Liver (tissue), 9 donors: Measurements from ENCODE around the gene LHFPL3. TPM values are rescaled to one million over a fixed set of nuclear protein-coding genes. Genes with fewer than 3 reads are reported as not detected.
"Not testable (repeated sequence)": the region's sequence is repeated elsewhere in the genome, so short reads cannot be mapped to it uniquely, and the experiment has no call there.

Experiments used
- DNase-seq: peaks from one replicate; pipeline ENCODE4 v3.0.0-alpha.2; 2017; ENCODE audit warnings: low spot score
- H3K27ac ChIP-seq, 2 donors: one replicate each; pipeline ENCODE4 v1.7.0; 2013; ENCODE audit warnings: inconsistent platforms in 2 of 2, low read length in 2 of 2, control low read depth in 1 of 2, low read depth in 1 of 2, mild to moderate bottlenecking in 1 of 2
- H3K27me3 ChIP-seq, 4 donors: one replicate each; pipeline versions ENCODE4 v1.6.1 to v1.7.0; 2013; ENCODE audit warnings: low read length in 3 of 4, inconsistent platforms in 1 of 4, mild to moderate bottlenecking in 1 of 4, moderate library complexity in 1 of 4; ENCODE audit not compliant: control insufficient read depth in 4 of 4, insufficient read depth in 4 of 4
- H3K36me3 ChIP-seq, 4 donors: one replicate each; pipeline versions ENCODE4 v1.6.1 to v1.7.0; 2013; ENCODE audit warnings: low read length in 3 of 4, mild to moderate bottlenecking in 3 of 4, low read depth in 1 of 4, moderate library complexity in 1 of 4; ENCODE audit not compliant: control insufficient read depth in 4 of 4, insufficient read depth in 3 of 4
- H3K4me1 ChIP-seq, 4 donors: one replicate each; pipeline versions ENCODE4 v1.6.1 to v1.7.0; 2013; ENCODE audit warnings: low read length in 3 of 4, mild to moderate bottlenecking in 3 of 4, moderate library complexity in 1 of 4; ENCODE audit not compliant: control insufficient read depth in 4 of 4, insufficient read depth in 4 of 4
- H3K4me3 ChIP-seq, 3 donors: one replicate each; pipeline versions ENCODE4 v1.6.1 to v1.7.0; 2013; ENCODE audit warnings: low read length in 3 of 3, control low read depth in 1 of 3, low read depth in 1 of 3, mild to moderate bottlenecking in 1 of 3
- H3K9ac ChIP-seq, 2 donors: one replicate each; pipeline ENCODE4 v1.7.0; 2013; ENCODE audit warnings: low read length in 2 of 2, mild to moderate bottlenecking in 2 of 2, moderate library complexity in 2 of 2, control low read depth in 1 of 2, low read depth in 1 of 2
- H3K9me3 ChIP-seq, 4 donors: one replicate each; pipeline versions ENCODE4 v1.6.1 to v1.7.0; 2013; ENCODE audit warnings: low read length in 3 of 4; ENCODE audit not compliant: control insufficient read depth in 4 of 4
- CTCF ChIP-seq: fragments of 150-350 bp; IDR thresholded peaks from 2 replicates; pipeline ENCODE4 v1.5.1; 2017; ENCODE audit warnings: improper control_type of control experiment, low read depth, low read length; ENCODE audit not compliant: missing input control
- EGR1 ChIP-seq, 2 donors: IDR thresholded peaks; 2 replicates each; pipeline ENCODE4 v1.6.1; 2016 to 2018; ENCODE audit warnings: antibody characterized with exemption in 2 of 2, low read depth in 2 of 2
- FOXA1 ChIP-seq: IDR thresholded peaks from 2 replicates; pipeline ENCODE4 v1.6.1; 2016; ENCODE audit warnings: antibody characterized with exemption
- FOXA2 ChIP-seq: IDR thresholded peaks from 2 replicates; pipeline ENCODE4 v1.6.1; 2016; ENCODE audit warnings: antibody characterized with exemption
- GABPA ChIP-seq, 2 donors: IDR thresholded peaks in 1 of 2; conservative IDR thresholded peaks in 1 of 2; 2 replicates each; pipeline ENCODE4 v1.6.1; 2016; ENCODE audit warnings: antibody characterized with exemption in 2 of 2, mild to moderate bottlenecking in 1 of 2, moderate library complexity in 1 of 2
- HNF4G ChIP-seq: IDR thresholded peaks from 2 replicates; pipeline ENCODE4 v1.6.1; 2016; ENCODE audit warnings: antibody characterized with exemption
- JUND ChIP-seq, 2 donors: IDR thresholded peaks; 2 replicates each; pipeline ENCODE4 v1.6.1; 2016; ENCODE audit warnings: antibody characterized with exemption in 2 of 2
- MAX ChIP-seq: IDR thresholded peaks from 2 replicates; pipeline ENCODE4 v1.6.1; 2016; ENCODE audit warnings: antibody characterized with exemption
- NR2F2 ChIP-seq: IDR thresholded peaks from 2 replicates; pipeline ENCODE4 v1.6.1; 2016; ENCODE audit warnings: antibody characterized with exemption
- RAD21 ChIP-seq, 2 donors: IDR thresholded peaks; 2 replicates each; pipeline ENCODE4 v1.6.1; 2016; ENCODE audit warnings: antibody characterized with exemption in 2 of 2, mild to moderate bottlenecking in 2 of 2
- REST ChIP-seq: IDR thresholded peaks from 2 replicates; pipeline ENCODE4 v1.6.1; 2016; ENCODE audit warnings: antibody characterized with exemption, mild to moderate bottlenecking
- SP1 ChIP-seq: IDR thresholded peaks from 2 replicates; pipeline ENCODE4 v1.6.1; 2018; ENCODE audit warnings: antibody characterized with exemption, mild to moderate bottlenecking
- TAF1 ChIP-seq: conservative IDR thresholded peaks from 2 replicates; pipeline ENCODE4 v1.6.1; 2016; ENCODE audit warnings: antibody characterized with exemption, mild to moderate bottlenecking
- WGBS: extraction: QIAGEN DNeasy Blood & Tissue Kit; methylation state at CpG from one replicate; pipeline ENCODE4 v1.1.7; 2013; 5-methylcytosine and 5-hydroxymethylcytosine counted together
- polyA plus RNA-seq, 2 donors: library from polyadenylated mRNA; stranded (reverse) in 1 of 2; unstranded in 1 of 2; fragments of 200-250 nt in 1 of 2; fragments of >200 nt in 1 of 2; fragmentation: Nextera tagmentation in 1 of 2; extraction: Ambion mirVana in 1 of 2; gene quantifications; one replicate each; pipeline versions ENCODE4 v1.2.1 to v1.2.3, GENCODE V29; 2013 to 2015
- total RNA-seq, 2 donors: library from RNA; depleted of rRNA; stranded (reverse); fragments of >200 nt; gene quantifications; one replicate each; pipeline ENCODE4 v1.2.3, GENCODE V29; 2014
- TF ChIP-seq, protein P1 (sequence below): IDR thresholded peaks from 2 replicates; pipeline ENCODE4 v1.6.1; 2016; ENCODE audit warnings: antibody characterized with exemption
- TF ChIP-seq, protein P2 (sequence below): IDR thresholded peaks from 2 replicates; pipeline ENCODE4 v1.6.1; 2016; ENCODE audit warnings: antibody characterized with exemption
- donor health status: healthy.
- donor health status: healthy.
- donor health status: healthy.
- donor health status: healthy.
- donor health status: healthy.

The LHFPL3 gene
- total RNA-seq (not detected), polyA plus RNA-seq (not detected)

DNA sequence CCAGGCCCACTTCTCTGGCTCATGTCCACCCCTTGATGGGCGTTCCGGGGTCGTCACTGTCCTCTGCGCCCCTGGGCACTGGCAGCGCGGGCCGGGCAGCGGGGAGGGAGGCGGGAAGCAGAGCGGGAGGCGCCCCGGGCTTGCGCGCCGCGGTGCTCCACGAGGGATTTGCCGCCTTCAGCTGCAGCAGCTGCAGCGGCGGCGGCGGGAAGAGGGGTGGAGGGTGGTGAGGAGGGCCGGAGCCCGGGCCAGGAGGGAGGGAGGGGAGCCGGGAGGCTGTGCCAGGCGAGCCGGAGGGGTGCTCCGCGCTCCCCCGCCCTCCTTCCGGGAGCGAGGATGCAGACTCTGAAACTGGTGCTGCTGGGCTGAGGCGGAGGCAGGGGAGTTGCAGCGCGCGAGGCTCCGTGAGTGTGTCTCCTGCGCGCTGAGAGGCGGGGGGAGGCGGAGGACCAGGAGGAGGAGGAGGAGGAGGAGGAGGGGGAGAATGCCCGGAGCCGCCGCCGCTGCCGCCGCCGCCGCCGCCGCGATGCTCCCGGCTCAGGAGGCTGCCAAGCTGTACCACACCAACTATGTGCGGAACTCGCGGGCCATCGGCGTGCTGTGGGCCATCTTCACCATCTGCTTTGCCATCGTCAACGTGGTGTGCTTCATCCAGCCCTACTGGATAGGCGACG, at the start of gene LHFPL3:
Gene LHFPL3 (plus strand): TSS at position 308 of the 674 bp plus-strand sequence.
- Histone ChIP-seq H3K9ac (no peak within 1 kb of the TSS), H3K9me3 (no peaks in the 10 kb centered on the region), H3K4me1 (peaks cover 0 to 13% (median 1%) of the 10 kb centered on the region in 4 donors), H3K4me3 (peak within 1 kb of the TSS in 1 of 3 donors; percentile 2), H3K27me3 (peaks cover 2 to 20% (median 8%) of the 10 kb centered on the region in 4 donors), H3K27ac (no peak within 1 kb of the TSS), H3K36me3 (no peaks in the 10 kb centered on the region)
- no peak for TF ChIP-seq HNF4G
- no peak for TF ChIP-seq JUND (IDR thresholded peaks at IDR 0.05)
- TF ChIP-seq CTCF, result no peak
- no peak for TF ChIP-seq RAD21 (IDR thresholded peaks at IDR 0.05)
- TF ChIP-seq, protein P1, sequence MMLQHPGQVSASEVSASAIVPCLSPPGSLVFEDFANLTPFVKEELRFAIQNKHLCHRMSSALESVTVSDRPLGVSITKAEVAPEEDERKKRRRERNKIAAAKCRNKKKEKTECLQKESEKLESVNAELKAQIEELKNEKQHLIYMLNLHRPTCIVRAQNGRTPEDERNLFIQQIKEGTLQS, result no peak
- TF ChIP-seq TAF1, result no peak
- TF ChIP-seq REST, result no peak
- no peak for TF ChIP-seq GABPA (IDR thresholded peaks at IDR 0.05 in 1 of 2, conservative IDR thresholded peaks at IDR 0.05 in 1 of 2)
- no peak for TF ChIP-seq EGR1 (IDR thresholded peaks at IDR 0.05; ENCODE audit: low read depth in 2 of 2)
- no peak for TF ChIP-seq FOXA2
- no peak for TF ChIP-seq MAX
- TF ChIP-seq, protein P2, sequence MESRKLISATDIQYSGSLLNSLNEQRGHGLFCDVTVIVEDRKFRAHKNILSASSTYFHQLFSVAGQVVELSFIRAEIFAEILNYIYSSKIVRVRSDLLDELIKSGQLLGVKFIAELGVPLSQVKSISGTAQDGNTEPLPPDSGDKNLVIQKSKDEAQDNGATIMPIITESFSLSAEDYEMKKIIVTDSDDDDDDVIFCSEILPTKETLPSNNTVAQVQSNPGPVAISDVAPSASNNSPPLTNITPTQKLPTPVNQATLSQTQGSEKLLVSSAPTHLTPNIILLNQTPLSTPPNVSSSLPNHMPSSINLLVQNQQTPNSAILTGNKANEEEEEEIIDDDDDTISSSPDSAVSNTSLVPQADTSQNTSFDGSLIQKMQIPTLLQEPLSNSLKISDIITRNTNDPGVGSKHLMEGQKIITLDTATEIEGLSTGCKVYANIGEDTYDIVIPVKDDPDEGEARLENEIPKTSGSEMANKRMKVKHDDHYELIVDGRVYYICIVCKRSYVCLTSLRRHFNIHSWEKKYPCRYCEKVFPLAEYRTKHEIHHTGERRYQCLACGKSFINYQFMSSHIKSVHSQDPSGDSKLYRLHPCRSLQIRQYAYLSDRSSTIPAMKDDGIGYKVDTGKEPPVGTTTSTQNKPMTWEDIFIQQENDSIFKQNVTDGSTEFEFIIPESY, result no peak
- TF ChIP-seq SP1, result no peak
- TF ChIP-seq FOXA1, result no peak
- no peak for TF ChIP-seq NR2F2
- 4% methylated on average over 62 of the region's 62 CpGs for WGBS
- DNase-seq, result no peak

DNA sequence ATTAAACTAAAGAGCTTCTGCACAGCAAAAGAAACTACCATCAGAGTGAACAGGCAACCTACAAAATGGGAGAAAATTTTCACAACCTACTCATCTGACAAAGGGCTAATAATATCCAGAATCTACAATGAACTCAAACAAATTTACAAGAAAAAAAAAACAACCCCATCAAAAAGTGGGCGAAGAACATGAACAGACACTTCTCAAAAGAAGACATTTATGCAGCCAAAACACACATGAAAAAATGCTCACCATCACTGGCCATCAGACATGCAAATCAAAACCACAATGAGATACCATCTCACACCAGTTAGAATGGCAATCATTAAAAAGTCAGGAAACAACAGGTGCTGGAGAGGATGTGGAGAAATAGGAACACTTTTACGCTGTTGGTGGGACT, 46.7 kb upstream of the LHFPL3 start:
- 76% methylated on average over 1 of the region's 2 CpGs for WGBS
- not testable (repeated sequence) for H3K4me1 ChIP-seq, H3K27ac ChIP-seq, H3K9me3 ChIP-seq, H3K36me3 ChIP-seq, H3K9ac ChIP-seq, H3K27me3 ChIP-seq, DNase-seq, H3K4me3 ChIP-seq
